HG02571 (cell line): ENCODE measurements around the gene YBX1.
"Not testable (repeated sequence)": the region's sequence is repeated elsewhere in the genome, so short reads cannot be mapped to it uniquely, and the experiment has no call there.

Experiments
- ATAC-seq: cut with Tn5 transposase; IDR thresholded peaks from one replicate; pipeline ENCODE4 v1.9.1; 2021; ENCODE audit warnings: mild to moderate bottlenecking, moderate library complexity; ENCODE audit not compliant: unreplicated experiment

YBX1 gene

GRCh38 chr1:42686418-42686817 lies 4.2 kb downstream of the YBX1 start:
- no peak for ATAC-seq

- ATAC-seq = no peak
These were observed 7.7 kb downstream of the YBX1 start for GRCh38 chr1:42689912-42690311.

DNA sequence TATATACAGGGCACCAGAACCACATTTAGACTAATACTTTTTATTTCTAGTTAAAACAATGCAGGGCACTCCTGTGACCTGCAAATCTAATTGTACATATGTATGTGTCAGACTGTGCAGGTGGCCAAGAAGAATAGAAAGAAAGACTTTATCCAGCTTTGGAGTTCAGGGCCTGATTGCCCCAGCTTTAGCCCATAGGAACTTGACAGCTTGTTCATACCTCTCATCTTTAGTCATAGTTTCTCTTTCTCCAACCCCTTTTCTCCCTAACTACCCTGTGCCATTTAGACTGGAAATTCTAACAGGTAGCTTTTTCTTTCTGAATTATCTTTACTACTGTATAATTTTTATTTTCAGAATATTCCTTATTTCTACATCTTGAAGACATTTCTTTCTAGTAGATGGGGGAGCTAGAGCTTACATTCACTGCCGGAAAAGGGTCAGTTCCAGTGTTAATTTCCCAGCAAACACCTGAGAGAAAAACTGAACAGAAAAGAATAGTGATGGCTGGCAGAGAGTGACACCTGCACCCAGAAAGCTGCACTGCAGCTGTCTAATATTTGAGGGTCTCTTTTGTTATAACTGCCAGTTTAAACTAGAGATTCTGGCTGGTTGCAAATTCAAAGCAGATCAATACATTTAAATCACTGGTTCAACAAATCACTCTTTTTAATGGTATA lies 8.4 kb downstream of the YBX1 start:
- no peak for ATAC-seq

DNA sequence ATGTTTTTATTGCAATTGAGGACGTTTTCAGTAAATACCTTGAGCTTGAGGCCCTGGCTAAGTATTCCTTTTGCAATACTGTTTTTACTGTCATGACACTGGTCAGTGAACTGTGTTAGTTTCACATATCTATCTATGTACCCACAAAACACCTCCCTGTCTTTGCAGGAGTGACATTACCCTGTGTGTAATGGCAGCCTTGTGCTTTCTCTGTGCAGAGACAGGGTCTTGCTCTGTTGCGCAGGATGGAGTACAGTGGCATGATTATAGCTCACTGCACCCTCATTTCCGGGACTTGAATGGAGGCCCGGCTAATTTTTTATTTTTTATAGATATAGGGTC lies 8.9 kb downstream of the YBX1 start:
- no peak for ATAC-seq

DNA sequence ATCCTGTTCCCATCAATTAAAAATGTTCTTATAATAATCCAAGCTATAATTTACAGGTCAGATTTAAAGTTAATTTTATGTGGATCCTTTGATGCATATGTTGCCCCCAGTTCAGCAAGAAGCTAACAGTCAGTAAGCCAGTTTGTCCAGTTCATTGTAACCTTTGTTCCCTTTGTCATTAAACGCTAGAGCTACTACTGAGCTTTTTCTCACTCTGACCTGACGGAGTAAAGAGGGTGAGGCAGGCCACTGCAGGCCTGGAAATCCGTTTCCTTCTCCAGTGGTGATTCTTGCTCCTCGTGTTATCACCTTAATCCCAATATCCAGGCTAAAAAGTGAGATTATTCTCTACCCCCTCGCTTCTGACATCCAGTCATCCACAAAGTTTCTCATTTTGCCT lies 10.2 kb downstream of the YBX1 start:
- ATAC-seq = no peak

DNA sequence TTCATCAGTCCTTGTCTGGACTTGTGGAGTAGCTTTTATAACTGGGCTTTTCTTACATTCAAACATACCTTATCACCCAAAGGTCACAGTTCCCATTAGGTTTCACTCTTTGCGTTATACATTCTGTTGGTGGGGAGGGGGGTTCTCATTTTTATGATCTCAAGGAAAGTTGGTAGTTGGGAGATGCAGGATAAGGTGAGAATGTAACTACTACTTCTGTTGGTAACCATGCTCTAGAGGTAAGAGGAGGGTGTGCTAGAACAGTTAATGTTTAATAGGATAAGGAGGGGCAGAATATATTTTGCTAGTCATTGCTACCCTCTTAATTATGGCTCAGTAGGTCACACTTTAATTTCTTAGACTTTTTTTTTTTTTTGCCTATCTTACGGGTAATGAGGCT lies 10.7 kb downstream of the YBX1 start:
- ATAC-seq = no peak

- ATAC-seq = no peak
These were observed 16.0 kb downstream of the YBX1 start for GRCh38 chr1:42698081-42698813.

GRCh38 chr1:42700006-42700405 lies 17.8 kb downstream of the YBX1 start:
- no peak for ATAC-seq

- ATAC-seq = no peak
These were observed 21.8 kb downstream of the YBX1 start for GRCh38 chr1:42703888-42704464.

GRCh38 chr1:42712808-42713207 lies 30.6 kb downstream of the YBX1 start:
- not testable (repeated sequence) for ATAC-seq

DNA sequence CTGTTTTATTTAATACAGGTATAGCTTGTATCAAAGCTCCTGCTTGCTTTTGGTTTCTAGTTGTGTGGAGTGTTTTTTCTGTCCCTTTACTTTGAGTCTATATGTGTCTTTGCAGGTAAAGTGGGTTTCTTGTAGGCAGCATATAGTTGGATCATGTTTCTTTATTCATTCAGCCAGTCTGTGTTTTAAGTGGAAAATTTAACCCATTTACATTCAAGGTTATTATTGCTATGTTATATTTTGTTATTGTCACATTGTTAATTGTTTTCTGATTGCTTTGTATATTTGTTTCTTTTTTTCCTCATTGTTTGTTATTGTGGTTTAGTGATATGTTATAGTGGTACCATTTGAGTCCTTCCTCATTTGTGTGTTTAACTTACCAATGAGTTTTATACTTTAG lies 31.1 kb downstream of the YBX1 start:
- ATAC-seq = no peak

GRCh38 chr1:42714441-42714840 lies 32.2 kb downstream of the YBX1 start:
- ATAC-seq = not testable (repeated sequence)

- no peak for ATAC-seq
These were observed 38.6 kb downstream of the YBX1 start for GRCh38 chr1:42720868-42721267.

- ATAC-seq = no peak
These were observed 39.7 kb downstream of the YBX1 start for GRCh38 chr1:42721926-42722325.

DNA sequence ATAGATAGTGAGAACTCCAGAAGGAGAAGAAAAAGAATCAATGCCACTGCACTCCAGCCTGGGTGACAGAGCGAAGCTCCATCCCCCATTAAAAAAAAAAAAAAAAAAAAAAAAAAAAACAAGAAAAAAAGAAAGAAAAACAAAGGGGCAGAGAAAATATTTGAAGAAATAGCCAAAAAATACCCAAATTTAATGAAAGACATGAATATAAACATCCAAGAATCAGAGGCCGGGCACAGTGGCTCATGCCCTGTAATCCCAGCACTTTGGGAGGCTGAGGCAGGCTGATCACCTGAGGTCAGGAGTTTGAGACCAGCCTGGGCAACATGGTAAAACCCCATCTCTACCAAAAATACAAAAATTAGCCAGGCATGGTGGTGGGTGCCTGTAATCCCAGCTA lies 40.2 kb downstream of the YBX1 start:
- not testable (repeated sequence) for ATAC-seq

DNA sequence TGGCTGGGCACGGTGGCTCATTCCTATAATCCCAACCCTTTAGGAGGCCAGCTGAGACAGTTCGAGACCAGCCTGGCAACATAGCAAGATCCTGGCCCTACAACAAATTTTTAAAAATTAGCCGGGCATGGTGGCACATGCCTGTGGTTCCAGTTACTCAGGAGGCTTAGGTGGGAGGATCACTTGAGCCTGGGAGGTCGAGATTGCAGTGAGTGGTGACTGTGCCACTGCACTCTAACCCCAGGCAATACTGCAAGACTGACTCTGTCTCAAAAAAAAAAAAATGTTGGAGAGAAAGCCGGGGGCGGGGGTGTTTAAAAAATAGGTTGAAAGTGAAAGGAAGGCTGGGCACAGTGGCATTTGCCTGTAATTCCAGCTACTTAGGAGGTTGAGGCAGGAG lies 41.3 kb downstream of the YBX1 start:
- ATAC-seq = no peak

DNA sequence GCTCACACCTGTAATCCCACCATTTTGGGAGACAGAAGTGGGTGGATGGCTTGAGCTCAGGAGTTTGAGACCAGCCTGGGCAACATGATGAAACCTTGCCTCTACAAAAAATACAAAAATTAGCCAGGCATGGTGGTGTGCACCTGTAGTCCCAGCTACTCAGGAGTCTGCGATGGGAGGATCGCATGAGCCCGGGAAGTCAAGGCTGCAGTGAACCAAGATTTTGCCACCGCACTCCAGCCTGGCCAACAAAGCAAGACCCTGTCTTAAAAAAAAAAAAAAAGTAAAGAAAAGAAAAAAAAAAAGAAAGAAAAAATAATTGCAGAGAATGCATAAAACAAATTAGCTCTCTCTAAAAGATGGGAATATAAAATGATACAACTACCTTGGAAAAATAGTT lies 43.6 kb downstream of the YBX1 start:
- not testable (repeated sequence) for ATAC-seq

DNA sequence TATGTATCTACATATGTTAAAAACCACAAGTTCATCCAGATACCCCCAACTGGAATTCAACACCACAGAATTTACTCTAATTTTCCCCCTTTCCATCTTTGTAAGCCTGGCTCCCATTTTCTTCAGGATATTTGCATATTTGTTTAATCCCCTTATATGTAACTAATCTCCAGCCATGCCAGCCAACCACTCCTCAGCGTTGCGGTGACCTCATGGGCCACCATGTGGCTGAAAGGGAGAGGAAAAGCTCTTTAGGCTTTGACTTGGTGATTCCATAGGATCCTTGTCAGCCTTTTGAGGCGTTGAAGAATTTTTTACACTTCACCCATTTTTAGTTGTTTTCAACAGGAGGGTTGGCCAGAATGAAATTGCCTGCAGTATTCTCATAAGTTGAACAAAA lies 47.8 kb downstream of the YBX1 start:
- no peak for ATAC-seq

DNA sequence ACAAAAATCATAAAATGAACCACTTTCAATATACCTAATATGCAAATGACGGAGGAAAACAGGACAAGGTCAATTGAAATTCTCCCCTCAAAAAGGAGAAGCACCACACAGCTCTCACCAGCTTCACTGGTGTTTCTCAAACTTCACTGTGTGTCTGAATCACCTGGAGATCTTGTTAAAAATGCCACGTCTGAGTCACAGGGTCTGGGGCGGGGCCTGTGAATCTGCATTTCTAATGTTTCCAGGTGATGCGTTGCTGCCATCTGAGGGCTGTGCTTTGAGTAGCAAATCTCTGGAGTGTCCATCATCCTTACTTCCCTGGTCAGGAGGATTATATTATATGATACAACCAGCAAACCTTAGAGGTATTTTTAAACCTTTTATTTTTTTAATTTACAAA lies 48.8 kb downstream of the YBX1 start:
- ATAC-seq = no peak

- no peak for ATAC-seq
These were observed 49.4 kb downstream of the YBX1 start for GRCh38 chr1:42731585-42731984.

GRCh38 chr1:42732126-42732680 lies 50.0 kb downstream of the YBX1 start:
- no peak for ATAC-seq
